Neural cell (in vitro differentiated cells): ENCODE data around the gene TDRD3.

Experiments
- EZH2 ChIP-seq: fragments of 200-600, 300-800 bp; shearing (Covaris generic), sonication (generic); IDR thresholded peaks from 2 replicates; pipeline ENCODE4 v1.6.1; 2014; ENCODE audit warnings: antibody characterized with exemption, low read length, borderline replicate concordance, mild to moderate bottlenecking; ENCODE audit not compliant: insufficient read depth, poor library complexity, severe bottlenecking
- POLR2AphosphoS5 ChIP-seq: IDR thresholded peaks from 2 replicates; pipeline ENCODE4 v1.6.1; 2012
- SMC3 ChIP-seq: fragments of 450-650 bp; conservative IDR thresholded peaks from 2 replicates; pipeline ENCODE4 v1.6.1; 2014; ENCODE audit warnings: antibody characterized with exemption, mild to moderate bottlenecking, moderate library complexity; ENCODE audit not compliant: poor library complexity
- TF ChIP-seq, protein P1 (sequence below): fragments of 450-650 bp; IDR thresholded peaks from 2 replicates; pipeline ENCODE4 v1.5.1; 2014; ENCODE audit warnings: antibody characterized with exemption, mild to moderate bottlenecking, moderate library complexity; ENCODE audit not compliant: poor library complexity, severe bottlenecking

GRCh38 chr13:60412909-60413616, 16.0 kb downstream of the TDRD3 start:
- TF ChIP-seq SMC3 (no peak), EZH2 (no peak), POLR2AphosphoS5 (no peak)
- TF ChIP-seq, protein P1, sequence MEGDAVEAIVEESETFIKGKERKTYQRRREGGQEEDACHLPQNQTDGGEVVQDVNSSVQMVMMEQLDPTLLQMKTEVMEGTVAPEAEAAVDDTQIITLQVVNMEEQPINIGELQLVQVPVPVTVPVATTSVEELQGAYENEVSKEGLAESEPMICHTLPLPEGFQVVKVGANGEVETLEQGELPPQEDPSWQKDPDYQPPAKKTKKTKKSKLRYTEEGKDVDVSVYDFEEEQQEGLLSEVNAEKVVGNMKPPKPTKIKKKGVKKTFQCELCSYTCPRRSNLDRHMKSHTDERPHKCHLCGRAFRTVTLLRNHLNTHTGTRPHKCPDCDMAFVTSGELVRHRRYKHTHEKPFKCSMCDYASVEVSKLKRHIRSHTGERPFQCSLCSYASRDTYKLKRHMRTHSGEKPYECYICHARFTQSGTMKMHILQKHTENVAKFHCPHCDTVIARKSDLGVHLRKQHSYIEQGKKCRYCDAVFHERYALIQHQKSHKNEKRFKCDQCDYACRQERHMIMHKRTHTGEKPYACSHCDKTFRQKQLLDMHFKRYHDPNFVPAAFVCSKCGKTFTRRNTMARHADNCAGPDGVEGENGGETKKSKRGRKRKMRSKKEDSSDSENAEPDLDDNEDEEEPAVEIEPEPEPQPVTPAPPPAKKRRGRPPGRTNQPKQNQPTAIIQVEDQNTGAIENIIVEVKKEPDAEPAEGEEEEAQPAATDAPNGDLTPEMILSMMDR: no peak
